ENCODE results near the gene MUSK.

DNA sequence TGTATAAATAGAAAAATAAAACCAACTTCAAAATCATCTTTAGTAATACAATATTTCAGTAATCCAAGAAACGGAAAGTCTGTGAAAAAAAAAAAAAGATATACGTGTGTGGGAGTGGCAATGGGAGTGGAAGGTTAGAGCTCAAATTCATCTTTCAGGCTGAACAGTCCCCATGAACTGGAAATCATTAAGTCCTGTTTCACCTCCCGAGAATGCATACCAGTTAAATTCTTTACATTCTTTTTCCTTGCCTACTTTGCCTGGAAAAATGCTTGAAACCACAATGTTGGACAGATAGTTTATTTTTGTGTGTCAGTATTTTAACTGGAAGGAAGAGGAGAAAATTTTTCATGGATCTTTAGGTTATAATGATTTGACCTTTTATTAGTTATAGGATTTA, 166.8 kb downstream of the MUSK start:
- no peak for TF ChIP-seq EZH2 (IDR thresholded peaks at IDR 0.05; ENCODE audit: borderline replicate concordance, low read depth, low read length, severe bottlenecking)
- TF ChIP-seq, protein P1, sequence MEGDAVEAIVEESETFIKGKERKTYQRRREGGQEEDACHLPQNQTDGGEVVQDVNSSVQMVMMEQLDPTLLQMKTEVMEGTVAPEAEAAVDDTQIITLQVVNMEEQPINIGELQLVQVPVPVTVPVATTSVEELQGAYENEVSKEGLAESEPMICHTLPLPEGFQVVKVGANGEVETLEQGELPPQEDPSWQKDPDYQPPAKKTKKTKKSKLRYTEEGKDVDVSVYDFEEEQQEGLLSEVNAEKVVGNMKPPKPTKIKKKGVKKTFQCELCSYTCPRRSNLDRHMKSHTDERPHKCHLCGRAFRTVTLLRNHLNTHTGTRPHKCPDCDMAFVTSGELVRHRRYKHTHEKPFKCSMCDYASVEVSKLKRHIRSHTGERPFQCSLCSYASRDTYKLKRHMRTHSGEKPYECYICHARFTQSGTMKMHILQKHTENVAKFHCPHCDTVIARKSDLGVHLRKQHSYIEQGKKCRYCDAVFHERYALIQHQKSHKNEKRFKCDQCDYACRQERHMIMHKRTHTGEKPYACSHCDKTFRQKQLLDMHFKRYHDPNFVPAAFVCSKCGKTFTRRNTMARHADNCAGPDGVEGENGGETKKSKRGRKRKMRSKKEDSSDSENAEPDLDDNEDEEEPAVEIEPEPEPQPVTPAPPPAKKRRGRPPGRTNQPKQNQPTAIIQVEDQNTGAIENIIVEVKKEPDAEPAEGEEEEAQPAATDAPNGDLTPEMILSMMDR (IDR thresholded peaks at IDR 0.05; ENCODE audit: borderline replicate concordance, extremely low read depth, low read length, poor library complexity, severe bottlenecking), result no peak
